NCI-H82 treated with DMSO at 0.1 percent for 48 hours (cell line): ENCODE measurements around the gene P3R3URF.

Source experiments
- DNase-seq: peaks from one replicate; lab custom pipeline; 2025; ENCODE audit not compliant: unreplicated experiment; lab: John Stamatoyannopoulos, UW

P3R3URF gene

GRCh38 chr1:46174448-46175231 lies 1.6 kb downstream of the P3R3URF start, which contains the start of gene TSPAN1:
Gene TSPAN1 (plus strand): TSS chr1:46175087. CDS start chr1:46181108, 6,021 bp downstream.
- DNase-seq: no peak

DNA sequence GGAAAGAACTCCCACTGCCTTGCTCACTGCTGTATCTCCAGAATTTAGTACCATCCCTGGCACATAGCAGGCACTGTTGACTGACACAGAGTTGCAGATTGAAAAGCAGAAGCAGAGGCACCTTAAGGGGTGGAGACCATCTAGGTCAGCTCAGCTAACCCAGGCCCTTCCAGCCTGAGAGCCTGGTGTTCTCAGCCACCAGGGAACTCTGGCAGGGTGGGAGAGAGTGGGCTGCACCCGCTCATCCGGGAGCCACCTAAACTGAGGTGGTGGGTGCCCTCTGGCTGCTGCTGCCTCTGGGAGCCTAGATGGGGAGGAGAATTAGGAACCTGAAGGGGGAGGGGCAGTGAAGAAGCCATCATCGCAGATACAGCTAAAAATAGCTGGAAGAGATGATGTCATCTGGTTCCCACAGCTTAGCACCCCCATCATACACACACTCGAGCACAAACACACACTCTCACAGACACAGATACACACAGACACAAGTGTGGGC lies 2.9 kb downstream of the P3R3URF start:
- DNase-seq: no peak

- no peak for DNase-seq
These were observed 4.0 kb downstream of the P3R3URF start for GRCh38 chr1:46172321-46172720.

- no peak for DNase-seq
These were observed 4.4 kb downstream of the P3R3URF start for GRCh38 chr1:46171871-46172270.

GRCh38 chr1:46171351-46171750 lies 4.9 kb downstream of the P3R3URF start:
- no peak for DNase-seq

- DNase-seq: no peak
These were observed 6.4 kb downstream of the P3R3URF start for GRCh38 chr1:46169811-46170454.

DNA sequence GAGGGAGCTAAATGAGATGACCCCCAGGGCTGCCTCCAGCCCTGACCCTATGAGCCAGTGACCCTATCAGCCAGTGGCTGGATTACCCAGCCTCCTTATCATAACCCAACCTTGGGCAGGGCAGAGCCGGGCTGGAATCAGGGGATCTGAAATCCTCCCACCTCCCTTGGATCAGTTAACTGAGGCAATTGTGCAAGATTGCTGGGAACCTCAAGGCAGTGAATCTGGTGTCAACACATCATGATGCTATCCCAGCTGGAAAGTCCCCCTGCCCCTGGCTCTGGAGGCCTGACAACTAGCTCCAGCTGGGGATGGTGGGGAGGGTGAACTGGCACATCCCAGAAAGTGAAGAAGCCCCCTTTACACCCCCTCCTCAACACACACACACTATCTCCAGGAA lies 7.8 kb downstream of the P3R3URF start:
- no peak for DNase-seq

DNA sequence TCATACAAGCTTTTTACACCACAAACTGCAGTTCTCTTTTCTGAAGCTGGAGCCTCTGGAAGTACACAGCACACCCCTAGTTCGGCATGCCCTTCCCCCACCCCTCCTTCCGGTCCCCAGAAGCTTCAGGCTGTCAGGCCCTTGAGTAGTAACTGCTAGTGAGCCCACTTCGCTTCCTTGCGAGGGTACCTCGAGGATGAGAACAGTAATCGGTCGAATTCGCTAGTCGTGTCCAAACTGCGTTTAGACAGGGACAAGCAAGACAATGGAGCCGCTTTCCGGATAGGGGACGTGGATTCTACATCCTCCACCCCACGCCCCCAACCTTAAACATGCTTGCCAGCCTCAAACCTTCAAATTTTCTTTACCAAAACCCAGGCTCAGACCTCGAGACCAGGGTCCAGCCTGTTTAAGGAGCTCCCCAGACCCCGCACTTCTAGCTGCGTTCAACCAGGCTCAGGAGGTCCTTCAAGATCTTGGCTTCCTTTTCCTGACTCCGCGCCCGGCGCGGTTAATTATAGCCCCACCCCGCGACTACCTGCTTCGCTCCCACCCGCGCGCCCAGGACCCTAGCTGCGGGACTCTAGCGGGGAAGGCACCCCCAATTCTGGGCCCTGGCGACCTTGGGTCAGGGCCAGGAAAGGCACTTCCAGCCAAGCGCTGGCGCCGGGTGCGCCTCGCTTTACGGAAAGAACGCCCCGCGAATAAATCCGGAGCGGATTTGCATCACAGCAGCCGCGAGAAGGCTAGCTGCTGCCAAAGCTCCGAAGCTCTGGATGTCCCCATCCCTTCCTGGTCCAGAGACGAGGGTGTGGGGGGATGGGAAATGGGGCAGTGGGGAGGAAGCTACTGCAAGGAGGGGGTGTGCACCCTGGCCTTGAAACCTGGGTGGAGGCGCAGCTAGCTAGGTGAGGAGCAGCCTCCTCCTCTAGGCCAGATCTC lies 9.5 kb downstream of the P3R3URF start:
- DNase-seq: no peak

DNA sequence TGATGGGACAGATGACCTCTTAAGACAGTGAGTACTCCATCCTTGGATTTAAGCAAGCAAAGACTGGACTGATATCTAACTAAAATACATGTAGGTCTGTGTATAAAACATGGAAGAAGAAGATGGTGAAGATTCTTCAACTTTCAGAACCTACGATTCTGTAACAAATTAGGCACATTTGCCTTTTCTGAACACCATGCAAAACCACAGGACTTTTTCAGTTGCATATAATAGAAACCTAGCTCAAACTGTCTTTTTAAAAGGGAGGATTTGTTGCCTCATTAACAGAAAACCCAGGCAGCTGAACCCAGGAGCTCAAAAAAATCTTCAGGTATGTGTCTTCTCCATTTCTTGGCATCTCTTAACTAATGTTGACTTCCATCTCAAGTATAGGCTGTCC lies 16.1 kb downstream of the P3R3URF start:
- DNase-seq: no peak

DNA sequence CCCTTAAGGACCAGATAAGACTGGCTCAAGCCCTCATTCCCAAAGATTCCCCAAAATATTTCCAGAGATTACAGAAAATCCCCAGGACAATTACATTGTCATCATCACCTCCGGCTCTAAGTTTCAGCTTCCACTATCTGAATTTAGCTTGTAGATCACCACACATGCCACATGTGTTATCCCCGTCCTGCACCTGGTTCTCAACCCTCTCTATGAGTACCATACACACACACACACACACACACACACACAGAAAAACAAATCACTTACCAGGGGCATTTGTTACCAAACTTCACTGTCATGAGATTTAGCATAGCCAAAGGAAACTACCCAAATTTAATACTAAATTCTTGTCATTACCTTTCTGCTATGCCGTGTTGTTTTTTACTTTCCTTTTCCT lies 16.8 kb downstream of the P3R3URF start:
- no peak for DNase-seq

DNA sequence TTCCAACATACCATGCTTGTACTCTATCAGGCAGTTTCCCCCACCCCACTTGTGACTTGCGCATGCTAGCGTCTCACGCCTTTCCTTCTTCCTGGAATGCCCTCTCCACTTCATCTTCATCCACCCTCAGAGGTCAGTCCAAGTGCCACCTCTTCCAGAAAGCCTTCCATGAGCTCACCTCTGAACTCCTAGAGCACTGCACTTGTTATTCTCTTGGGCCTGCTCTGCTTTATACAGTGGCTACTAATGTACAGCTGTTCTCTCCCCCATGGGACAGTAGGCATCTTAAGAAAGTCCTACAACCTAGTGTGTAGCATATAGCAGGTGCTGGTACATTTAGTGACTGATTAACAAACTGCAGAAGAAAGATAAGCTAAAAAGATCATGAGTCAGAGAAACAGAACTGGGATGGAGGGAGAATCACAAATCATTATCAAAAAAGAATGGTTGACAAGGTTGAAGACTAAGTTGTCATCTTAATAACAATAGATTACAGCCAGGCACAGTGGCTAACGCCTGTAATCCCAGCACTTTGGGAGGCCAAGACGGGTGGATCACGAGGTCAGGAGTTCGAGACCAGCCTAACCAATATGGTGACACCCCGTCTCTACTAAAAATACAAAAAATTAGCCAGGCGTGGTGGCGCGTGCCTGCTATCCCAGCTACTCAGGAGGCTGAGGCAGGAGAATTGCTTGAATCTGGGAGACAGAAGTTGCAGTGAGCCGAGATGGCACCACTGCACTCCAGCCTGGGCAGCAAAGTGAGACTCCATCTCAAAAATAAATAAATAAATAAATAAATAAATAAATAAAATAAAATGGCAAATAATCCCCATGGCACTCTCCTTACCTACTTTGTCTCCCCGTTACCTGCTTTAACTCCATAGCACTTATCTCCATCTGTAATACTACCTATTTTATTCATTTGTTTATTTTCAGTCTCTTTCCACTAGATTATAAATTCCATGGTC lies 17.7 kb downstream of the P3R3URF start:
- DNase-seq: no peak

DNA sequence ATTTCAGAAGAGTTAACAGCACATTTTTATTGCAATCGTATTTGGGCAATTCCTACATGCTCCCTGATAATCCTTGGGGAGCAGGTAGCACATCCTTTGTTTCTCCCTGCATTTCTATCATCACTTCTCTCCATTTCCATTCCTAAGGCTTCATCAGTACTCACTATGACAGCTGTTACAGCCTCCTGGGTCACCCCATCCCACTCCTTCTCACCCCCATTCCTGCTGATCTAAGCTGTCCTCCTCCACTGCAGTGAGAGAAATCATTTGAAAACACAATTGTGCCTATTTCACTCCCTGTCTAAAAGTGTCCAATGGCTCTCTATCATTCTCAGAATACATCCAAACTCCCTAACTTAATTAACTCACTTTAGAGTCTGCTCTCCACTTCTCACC lies 18.4 kb downstream of the P3R3URF start:
- DNase-seq: no peak

DNA sequence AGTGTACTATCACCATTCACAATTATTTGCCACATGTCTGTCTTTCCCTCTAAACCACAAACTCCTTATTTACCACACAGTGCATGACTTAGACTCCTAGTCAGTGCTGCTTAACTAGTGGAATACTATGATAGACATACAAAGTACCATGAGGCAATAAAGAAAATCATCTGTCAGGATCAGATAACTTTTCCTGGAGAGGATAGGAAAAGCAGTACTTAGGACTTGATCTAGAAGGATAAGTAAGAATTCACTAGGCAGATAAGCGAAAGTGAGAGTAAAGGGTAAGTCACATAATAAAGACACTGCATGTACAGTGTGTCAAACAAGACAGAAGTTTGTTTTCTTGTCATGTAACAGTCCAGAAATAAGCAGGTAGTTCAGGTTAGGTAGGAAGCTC lies 22.6 kb downstream of the P3R3URF start:
- no peak for DNase-seq

DNA sequence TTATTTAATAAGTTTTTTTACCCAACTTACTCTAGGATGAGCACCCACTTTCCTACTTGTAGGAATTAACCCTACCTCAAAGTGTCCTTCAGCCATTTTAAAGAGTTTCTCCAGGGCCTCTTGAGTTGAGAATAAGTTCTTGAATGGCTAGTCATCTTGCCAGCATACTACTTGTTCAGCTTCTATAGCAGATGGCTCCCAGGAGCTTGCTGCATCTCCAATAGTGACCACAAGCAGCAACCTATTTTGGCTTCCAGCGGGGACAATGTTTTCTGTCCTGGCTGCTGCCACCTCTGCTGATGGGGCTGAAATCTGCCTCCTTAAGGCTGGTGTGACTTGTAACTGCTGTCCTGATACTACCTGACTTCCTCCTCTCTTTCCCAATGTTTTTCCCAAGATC lies 23.1 kb downstream of the P3R3URF start:
- no peak for DNase-seq

- no peak for DNase-seq
These were observed 24.3 kb downstream of the P3R3URF start for GRCh38 chr1:46152016-46152415.

- DNase-seq: no peak
These were observed 26.2 kb downstream of the P3R3URF start for GRCh38 chr1:46150085-46150484.

- no peak for DNase-seq
These were observed 28.0 kb downstream of the P3R3URF start for GRCh38 chr1:46148318-46148717.

GRCh38 chr1:46137916-46138315 lies 38.4 kb downstream of the P3R3URF start:
- no peak for DNase-seq

GRCh38 chr1:46136711-46137110 lies 39.6 kb downstream of the P3R3URF start:
- DNase-seq: no peak

GRCh38 chr1:46134660-46135331 lies 41.5 kb downstream of the P3R3URF start:
- peak; percentile 66 for DNase-seq
